Heart left ventricle (tissue), 16 donors: ENCODE data around the gene AKAP7. TPM values are rescaled to one million over a fixed set of nuclear protein-coding genes. Genes with fewer than 3 reads are reported as not detected.

Source experiments
- ATAC-seq, 4 donors: fragments of 200-7000 bp; cut with Tn5 transposase; one replicate each; pipeline ENCODE4 v1.9.1; 2020 to 2022; ENCODE audit warnings: moderate library complexity in 4 of 4, mild to moderate bottlenecking in 3 of 4, moderate number of reproducible peaks in 1 of 4
- DNase-seq, 5 donors: peaks; one replicate each; pipeline ENCODE4 v3.0.0-alpha.2; 2020
- H3K27ac ChIP-seq, 12 donors: fragments of 200-600 bp; sonication (generic) in 4 of 12; one replicate each; pipeline versions ENCODE4 v1.5.0 to v1.8.0; 2016 to 2022; ENCODE audit warnings: mild to moderate bottlenecking in 2 of 12
- H3K27me3 ChIP-seq, 9 donors: fragments of 200-600 bp; sonication (generic) in 2 of 9; one replicate each; pipeline versions ENCODE4 v1.5.1 to v1.8.0; 2016 to 2022; ENCODE audit warnings: mild to moderate bottlenecking in 3 of 9
- H3K36me3 ChIP-seq, 9 donors: fragments of 200-600 bp; sonication (generic) in 2 of 9; one replicate each; pipeline versions ENCODE4 v1.5.0 to v1.8.0; 2018 to 2022; ENCODE audit warnings: mild to moderate bottlenecking in 2 of 9
- H3K4me1 ChIP-seq, 12 donors: fragments of 200-600 bp; sonication (generic) in 4 of 12; one replicate each; pipeline versions ENCODE4 v1.5.0 to v1.8.0; 2016 to 2022; ENCODE audit warnings: mild to moderate bottlenecking in 3 of 12
- H3K4me3 ChIP-seq, 12 donors: fragments of 200-600 bp; sonication (generic) in 4 of 12; one replicate each; pipeline versions ENCODE4 v1.5.0 to v1.8.0; 2017 to 2022; ENCODE audit warnings: mild to moderate bottlenecking in 9 of 12, moderate library complexity in 4 of 12
- H3K9me3 ChIP-seq, 12 donors: fragments of 200-600 bp; sonication (generic) in 4 of 12; one replicate each; pipeline versions ENCODE4 v1.5.0 to v1.8.0; 2016 to 2022; ENCODE audit warnings: mild to moderate bottlenecking in 1 of 12
- POLR2A ChIP-seq, 2 donors: fragments of 450-650 bp; IDR thresholded peaks; one replicate each; pipeline ENCODE4 v1.6.1; 2017; ENCODE audit warnings: antibody characterized with exemption in 2 of 2, mild to moderate bottlenecking in 2 of 2, moderate library complexity in 2 of 2
- WGBS, 4 donors: extraction: QIAGEN DNeasy Blood & Tissue Kit in 2 of 4; methylation state at CpG; one replicate each; pipeline versions ENCODE4 v1.1.5 to v1.1.7; 2013 to 2018; 5-methylcytosine and 5-hydroxymethylcytosine counted together
- intact Hi-C, 10 donors: fragments of 100-400 bp; cut with DNase I; formaldehyde crosslinking; loops; one replicate each; pipeline versions ENCODE4 v1.11.1 to v1.14.2; 2022
- polyA plus RNA-seq, 2 donors: library from polyadenylated mRNA; stranded (reverse); fragments of 200-250 nt; gene quantifications; one replicate each; pipeline ENCODE4 v1.2.3, GENCODE V29; 2013
- total RNA-seq, 9 donors: library from RNA; depleted of rRNA in 2 of 9; stranded (reverse); fragments of >200 nt in 2 of 9; fragmentation: NEBNext Ultra II Directional in 3 of 9; extraction: Animal tissue kit (Norgen Biotek cat#: 25700) in 3 of 9; gene quantifications; one replicate each; pipeline versions ENCODE4 v1.1.0 to v1.2.4, GENCODE V29; 2016 to 2023
- TF ChIP-seq, protein P1 (sequence below), 12 donors: fragments of 200-600 bp; sonication (generic) in 4 of 12; IDR thresholded peaks; one replicate each; pipeline versions ENCODE4 v1.5.0 to v1.8.0; 2018 to 2022; ENCODE audit warnings: antibody characterized with exemption in 12 of 12, mild to moderate bottlenecking in 5 of 12
- donor health status: ischemic (EF 13 %, LVEDD 7.1; RV severe dilation, severe dysfunction).
- donor health status: healthy with polysubstance abuse.
- donor health status: DM: no; HTN: yes; CAD: no.
- donor health status: DM: no; HTN: no; CAD: no.
- donor health status: ischemic (EF 25% LVEDD 6.9; RV normal size, moderate dysfunction).
- donor health status: ischemic (EF 25% LVEDD 5.7; RV mildly dilated, moderate dysfunction).
- donor health status: healthy.
- donor health status: DM: yes; HTN: yes; CAD: no.
- donor health status: ischemic (EF 35%, LVEDD 5.7; RV mildly dilated, moderate dysfunction).
- donor health status: nonischemic (EF 11% LVEDD 7.7; RV severe dilation, severe dysfunction).
- donor health status: DM: yes; HTN: yes; CAD: no.
- donor health status: PGD.
- donor health status: ischemic (EF 29% LVEDD 5.4; RV normal size, mild dysfunction).
- donor health status: nonischemic (EF 23%, LVEDD 6.1; RV moderate dilation, normal function).

Gene AKAP7
- total and polyA plus RNA-seq, 11 donors = 2.3 to 13.5 (median 8.7) TPM

DNA sequence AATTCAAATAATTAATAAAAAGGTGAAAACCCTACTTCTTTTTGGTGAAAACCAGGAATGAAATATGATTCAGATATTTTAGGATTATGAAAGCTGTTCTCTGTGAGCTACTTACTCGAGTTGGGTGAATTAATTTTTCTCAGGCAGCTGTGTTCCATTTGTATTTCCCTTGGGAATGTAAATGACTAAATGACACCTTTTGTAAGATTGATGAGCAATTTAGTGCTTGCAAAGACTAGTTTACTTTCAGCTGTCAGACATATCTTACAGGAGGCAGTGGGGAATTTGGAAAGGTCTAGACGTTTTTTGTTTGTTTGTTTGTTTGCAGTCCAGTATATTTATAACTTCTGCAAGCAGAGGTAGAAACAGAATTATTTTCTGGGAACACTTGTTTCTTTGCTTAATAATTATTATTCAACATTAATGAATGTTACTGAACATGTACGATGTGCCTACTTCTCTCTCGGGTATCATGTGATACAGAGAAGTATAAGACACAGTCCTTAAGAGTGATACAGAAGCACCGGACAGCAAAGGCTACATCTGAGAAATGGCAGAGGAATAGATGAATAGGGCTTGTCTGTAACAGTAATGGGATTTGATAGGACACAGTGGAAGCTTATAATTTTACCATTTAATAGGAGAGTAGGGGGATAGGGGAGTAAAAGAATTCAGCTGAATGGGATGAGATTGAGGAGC lies 91.3 kb downstream of the AKAP7 start:
- 88 to 92% (median 91%) methylated on average over 5 of the region's 5 CpGs for WGBS, 4 donors
- H3K4me3 ChIP-seq = no peak overlapping the region
- no peaks in the 10 kb centered on the region for H3K27me3 ChIP-seq
- intact Hi-C loops = no loop called here
- ATAC-seq (no peak), DNase-seq (no peak)
- no peaks in the 10 kb centered on the region for H3K4me1 ChIP-seq
- H3K9me3 ChIP-seq = no peaks in the 10 kb centered on the region
- H3K36me3 ChIP-seq = peaks cover 0 to 3% (median 0%) of the 10 kb centered on the region in 9 donors
- H3K27ac ChIP-seq = no peak overlapping the region
- TF ChIP-seq POLR2A (IDR thresholded peaks at IDR 0.05) = no peak
- TF ChIP-seq, protein P1, sequence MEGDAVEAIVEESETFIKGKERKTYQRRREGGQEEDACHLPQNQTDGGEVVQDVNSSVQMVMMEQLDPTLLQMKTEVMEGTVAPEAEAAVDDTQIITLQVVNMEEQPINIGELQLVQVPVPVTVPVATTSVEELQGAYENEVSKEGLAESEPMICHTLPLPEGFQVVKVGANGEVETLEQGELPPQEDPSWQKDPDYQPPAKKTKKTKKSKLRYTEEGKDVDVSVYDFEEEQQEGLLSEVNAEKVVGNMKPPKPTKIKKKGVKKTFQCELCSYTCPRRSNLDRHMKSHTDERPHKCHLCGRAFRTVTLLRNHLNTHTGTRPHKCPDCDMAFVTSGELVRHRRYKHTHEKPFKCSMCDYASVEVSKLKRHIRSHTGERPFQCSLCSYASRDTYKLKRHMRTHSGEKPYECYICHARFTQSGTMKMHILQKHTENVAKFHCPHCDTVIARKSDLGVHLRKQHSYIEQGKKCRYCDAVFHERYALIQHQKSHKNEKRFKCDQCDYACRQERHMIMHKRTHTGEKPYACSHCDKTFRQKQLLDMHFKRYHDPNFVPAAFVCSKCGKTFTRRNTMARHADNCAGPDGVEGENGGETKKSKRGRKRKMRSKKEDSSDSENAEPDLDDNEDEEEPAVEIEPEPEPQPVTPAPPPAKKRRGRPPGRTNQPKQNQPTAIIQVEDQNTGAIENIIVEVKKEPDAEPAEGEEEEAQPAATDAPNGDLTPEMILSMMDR (IDR thresholded peaks at IDR 0.05) = no peak

DNA sequence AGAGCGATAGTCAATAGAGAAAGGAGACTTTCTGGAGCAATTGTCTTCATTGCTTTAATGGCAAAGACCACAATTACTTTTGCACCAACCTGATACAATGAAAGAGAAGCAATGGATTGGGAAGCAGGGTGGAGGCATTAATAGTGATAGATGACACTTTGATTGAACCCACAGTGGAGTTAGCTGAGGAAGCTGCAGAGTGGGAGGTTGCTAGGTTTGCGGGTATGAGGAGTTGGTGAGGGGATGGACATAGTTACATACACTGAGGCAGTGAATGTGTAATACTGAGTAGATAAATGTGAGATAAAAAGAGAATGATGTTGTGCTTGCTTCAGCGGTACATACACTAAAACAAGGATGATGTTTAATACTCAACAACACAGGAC lies 91.9 kb downstream of the AKAP7 start:
- TF ChIP-seq, protein P1 (IDR thresholded peaks at IDR 0.05) = no peak
- no peaks in the 10 kb centered on the region for H3K36me3 ChIP-seq
- DNase-seq (no peak), ATAC-seq (no peak)
- intact Hi-C loops = no loop called here
- no peaks in the 10 kb centered on the region for H3K9me3 ChIP-seq
- 96 to 98% (median 98%) methylated on average over 3 of the region's 3 CpGs for WGBS, 4 donors
- no peak overlapping the region for H3K27ac ChIP-seq
- no peaks in the 10 kb centered on the region for H3K4me1 ChIP-seq
- H3K27me3 ChIP-seq = no peaks in the 10 kb centered on the region
- H3K4me3 ChIP-seq = no peak overlapping the region

DNA sequence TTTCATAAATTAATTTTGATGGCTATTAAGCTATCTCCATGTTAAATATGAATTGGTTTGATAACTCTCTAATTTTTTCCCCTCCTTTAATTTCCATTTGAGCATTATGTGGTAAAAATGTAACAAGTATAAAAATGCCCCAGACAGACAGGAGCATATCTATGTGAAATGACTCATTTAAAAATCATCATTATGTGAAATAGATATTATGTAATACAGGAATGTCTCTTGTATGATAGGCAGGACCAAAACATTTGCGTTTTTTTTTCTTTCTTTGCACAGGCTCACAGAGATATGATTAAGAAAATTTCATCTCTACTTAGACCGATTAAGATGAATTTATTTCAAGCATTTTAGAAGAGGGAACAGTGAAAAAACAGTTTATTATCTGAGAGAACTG lies 95.8 kb downstream of the AKAP7 start:
- no peak overlapping the region for H3K4me3 ChIP-seq
- no peaks in the 10 kb centered on the region for H3K27me3 ChIP-seq
- DNase-seq = no peak
- no peak for ATAC-seq
- H3K9me3 ChIP-seq = no peaks in the 10 kb centered on the region
- TF ChIP-seq, protein P1 (IDR thresholded peaks at IDR 0.05) = no peak
- no peak for TF ChIP-seq POLR2A (IDR thresholded peaks at IDR 0.05)
- no peaks in the 10 kb centered on the region for H3K4me1 ChIP-seq
- no peak overlapping the region for H3K27ac ChIP-seq
- no peaks in the 10 kb centered on the region for H3K36me3 ChIP-seq
- intact Hi-C loops = no loop called here
- 80 to 88% (median 82%) methylated on average over 2 of the region's 2 CpGs for WGBS, 4 donors

DNA sequence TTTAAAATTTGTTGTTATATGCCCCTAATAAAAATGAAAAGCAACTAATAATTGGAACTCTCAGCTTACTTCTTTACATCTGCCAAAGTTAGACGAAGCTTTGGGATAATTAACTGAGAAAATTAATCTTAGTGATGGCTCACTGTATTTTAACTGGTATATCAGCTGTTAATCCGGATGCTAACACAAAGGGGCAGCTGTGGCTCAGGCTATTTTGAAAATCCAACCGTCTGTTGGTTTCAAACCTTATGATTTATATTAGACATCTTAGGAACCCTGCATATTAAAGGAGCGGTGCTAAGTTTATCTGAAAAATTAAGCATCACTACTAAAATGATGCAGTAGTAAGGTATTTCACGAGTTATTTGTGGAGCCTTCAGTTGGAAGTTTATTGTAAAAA lies 96.6 kb downstream of the AKAP7 start:
- ATAC-seq (no peak), DNase-seq (no peak)
- no peaks in the 10 kb centered on the region for H3K36me3 ChIP-seq
- no peak overlapping the region for H3K4me3 ChIP-seq
- H3K4me1 ChIP-seq = no peaks in the 10 kb centered on the region
- no peaks in the 10 kb centered on the region for H3K27me3 ChIP-seq
- H3K27ac ChIP-seq = no peak overlapping the region
- no peaks in the 10 kb centered on the region for H3K9me3 ChIP-seq
- 71 to 74% (median 73%) methylated on average over 5 of the region's 5 CpGs for WGBS, 4 donors
- TF ChIP-seq POLR2A (IDR thresholded peaks at IDR 0.05) = no peak
- TF ChIP-seq, protein P1 (IDR thresholded peaks at IDR 0.05) = no peak
- intact Hi-C loops = no loop called here
